Heart right ventricle (tissue), 16 donors: Measurements from ENCODE around the gene KRTAP22-1. TPM values are rescaled to one million over a fixed set of nuclear protein-coding genes. Genes with fewer than 3 reads are reported as not detected.

Experiments
- ATAC-seq, 8 donors: fragments of 200-7000 bp; cut with Tn5 transposase; one replicate each; pipeline ENCODE4 v1.9.1; 2020; ENCODE audit warnings: mild to moderate bottlenecking in 8 of 8, moderate library complexity in 8 of 8, moderate number of reproducible peaks in 1 of 8
- DNase-seq, 2 donors: peaks; one replicate each; pipeline ENCODE4 v3.0.0-alpha.2; 2020
- H3K27ac ChIP-seq, 10 donors: fragments of 200-600 bp; sonication (generic) in 2 of 10; one replicate each; pipeline versions ENCODE4 v1.5.0 to v1.8.0; 2020 to 2022; ENCODE audit warnings: mild to moderate bottlenecking in 3 of 10
- H3K27me3 ChIP-seq, 7 donors: fragments of 200-600 bp; one replicate each; pipeline ENCODE4 v1.8.0; 2021 to 2022; ENCODE audit warnings: mild to moderate bottlenecking in 2 of 7
- H3K36me3 ChIP-seq, 9 donors: fragments of 200-600 bp; sonication (generic) in 1 of 9; one replicate each; pipeline versions ENCODE4 v1.5.0 to v1.8.0; 2020 to 2022; ENCODE audit warnings: mild to moderate bottlenecking in 2 of 9
- H3K4me1 ChIP-seq, 9 donors: fragments of 200-600 bp; sonication (generic) in 1 of 9; one replicate each; pipeline versions ENCODE4 v1.5.0 to v1.8.0; 2020 to 2022; ENCODE audit warnings: mild to moderate bottlenecking in 4 of 9
- H3K4me3 ChIP-seq, 10 donors: fragments of 200-600 bp; sonication (generic) in 2 of 10; one replicate each; pipeline versions ENCODE4 v1.5.0 to v1.8.0; 2020 to 2022; ENCODE audit warnings: mild to moderate bottlenecking in 7 of 10, moderate library complexity in 2 of 10
- H3K9me3 ChIP-seq, 11 donors: fragments of 200-600 bp in 10 of 11; sonication (generic) in 2 of 11; one replicate each; pipeline versions ENCODE4 v1.5.0 to v1.8.0; 2013 to 2022; ENCODE audit warnings: mild to moderate bottlenecking in 2 of 11, control low read depth in 1 of 11, moderate library complexity in 1 of 11
- CTCF ChIP-seq, 9 donors: fragments of 200-600 bp; sonication (generic) in 2 of 9; IDR thresholded peaks; one replicate each; pipeline versions ENCODE4 v1.5.0 to v1.8.0; 2021 to 2022; ENCODE audit warnings: antibody characterized with exemption in 9 of 9, mild to moderate bottlenecking in 5 of 9, moderate library complexity in 1 of 9
- WGBS, 2 donors: extraction: QIAGEN DNeasy Blood & Tissue Kit; methylation state at CpG; one replicate each; pipeline ENCODE4 v1.1.7; 2013; ENCODE audit warnings: inconsistent platforms in 1 of 2; 5-methylcytosine and 5-hydroxymethylcytosine counted together
- intact Hi-C, 10 donors: fragments of 100-400 bp; cut with DNase I; formaldehyde crosslinking; loops; one replicate each; pipeline versions ENCODE4 v1.11.1 to v1.14.2; 2022
- long read RNA-seq, 3 donors: library from polyadenylated mRNA; unstranded; transcript quantifications; one replicate each; pipeline ENCODE4 v2.0.0, GENCODE V29; 2020 to 2021
- polyA plus RNA-seq, 2 donors: library from polyadenylated mRNA; stranded (reverse); fragments of 200-250 nt; gene quantifications; one replicate each; pipeline ENCODE4 v1.2.3, GENCODE V29; 2013
- total RNA-seq, 10 donors: library from RNA; stranded (reverse); fragmentation: NEBNext Ultra II Directional in 3 of 10; extraction: Animal tissue kit (Norgen Biotek cat#: 25700) in 3 of 10; gene quantifications; one replicate each; pipeline versions ENCODE4 v1.2.1 to v1.2.4, GENCODE V29; 2021 to 2023
- donor health status: Arrhythmogenic right ventricular cardiomyopathy.
- donor health status: ischemic (EF 13 %, LVEDD 7.1; RV severe dilation, severe dysfunction).
- donor health status: healthy with polysubstance abuse.
- donor health status: DM: no; HTN: yes; CAD: no.
- donor health status: DM: no; HTN: no; CAD: no.
- donor health status: ischemic (EF 25% LVEDD 6.9; RV normal size, moderate dysfunction).
- donor health status: ischemic (EF 25% LVEDD 5.7; RV mildly dilated, moderate dysfunction).
- donor health status: healthy.
- donor health status: DM: yes; HTN: yes; CAD: no.
- donor health status: Ischemic cardiomyopathy.
- donor health status: ischemic (EF 35%, LVEDD 5.7; RV mildly dilated, moderate dysfunction).
- donor health status: nonischemic (EF 11% LVEDD 7.7; RV severe dilation, severe dysfunction).
- donor health status: DM: yes; HTN: yes; CAD: no.
- donor health status: PGD.
- donor health status: ischemic (EF 29% LVEDD 5.4; RV normal size, mild dysfunction).
- donor health status: nonischemic (EF 23%, LVEDD 6.1; RV moderate dilation, normal function).

KRTAP22-1 gene
- total RNA-seq (not detected), polyA plus RNA-seq (not detected)
- long read RNA-seq, donor 1: 0 reads
- long read RNA-seq, donor 2: 0 reads
- long read RNA-seq, donor 3: 0 reads

- 44 to 95% methylated on average over 1 of the region's 1 CpG for WGBS, 2 donors
- peaks cover 0 to 6% (median 0%) of the 10 kb centered on the region in 11 donors for H3K9me3 ChIP-seq
- no peak within 1 kb of the TSS for H3K27ac ChIP-seq
- ATAC-seq (no peak), DNase-seq (no peak)
- H3K36me3 ChIP-seq: no peaks in the 10 kb centered on the region
- H3K4me3 ChIP-seq: no peak within 1 kb of the TSS
- intact Hi-C loops: no loop called here
- no peaks in the 10 kb centered on the region for H3K27me3 ChIP-seq
- no peak for TF ChIP-seq CTCF (IDR thresholded peaks at IDR 0.05)
- no peaks in the 10 kb centered on the region for H3K4me1 ChIP-seq
Observed at GRCh38 chr21:30600787-30601186, at the start of gene KRTAP22-1. Gene KRTAP22-1 (plus strand): TSS chr21:30601087.

- WGBS, 2 donors: 43 to 71% methylated on average over 1 of the region's 1 CpG
- no peaks in the 10 kb centered on the region for H3K27me3 ChIP-seq
- no peak overlapping the region for H3K27ac ChIP-seq
- no peak for TF ChIP-seq CTCF (IDR thresholded peaks at IDR 0.05)
- no peak for DNase-seq
- peak in 1 of 8 donors; percentile 71 for ATAC-seq
- H3K36me3 ChIP-seq: no peaks in the 10 kb centered on the region
- H3K4me1 ChIP-seq: no peaks in the 10 kb centered on the region
- intact Hi-C loops: no loop called here
- no peak overlapping the region for H3K4me3 ChIP-seq
- H3K9me3 ChIP-seq: peaks cover 0 to 21% (median 0%) of the 10 kb centered on the region in 11 donors
Observed at GRCh38 chr21:30552782-30553181, 48.1 kb upstream of the KRTAP22-1 start.

- intact Hi-C loops: no loop called here
- DNase-seq: no peak
- no peak for TF ChIP-seq CTCF (IDR thresholded peaks at IDR 0.05)
- 67 to 81% methylated on average over 2 of the region's 2 CpGs for WGBS, 2 donors
- H3K36me3 ChIP-seq: no peaks in the 10 kb centered on the region
- ATAC-seq: no peak
- H3K4me3 ChIP-seq: no peak overlapping the region
- peaks cover 0 to 21% (median 0%) of the 10 kb centered on the region in 11 donors for H3K9me3 ChIP-seq
- H3K27ac ChIP-seq: no peak overlapping the region
- H3K27me3 ChIP-seq: no peaks in the 10 kb centered on the region
- no peaks in the 10 kb centered on the region for H3K4me1 ChIP-seq
Observed at GRCh38 chr21:30555095-30555494, 45.8 kb upstream of the KRTAP22-1 start.

GRCh38 chr21:30561264-30561895 lies 39.5 kb upstream of the KRTAP22-1 start, which contains the start of gene KRTAP19-7:
Gene KRTAP19-7 (minus strand): TSS chr21:30561314. CDS start chr21:30561289, 25 bp downstream.
- no peaks in the 10 kb centered on the region for H3K4me1 ChIP-seq
- no peak within 1 kb of the TSS for H3K27ac ChIP-seq
- no peaks in the 10 kb centered on the region for H3K27me3 ChIP-seq
- DNase-seq (no peak), ATAC-seq (no peak)
- no peaks in the 10 kb centered on the region for H3K36me3 ChIP-seq
- intact Hi-C loops: loop anchor here in 1 of 10 donors (10.0 kb wide), 1 partner anchor 57 kb away; the partner anchor contains the start of gene KRTAP19-5
- peaks cover 0 to 2% (median 0%) of the 10 kb centered on the region in 11 donors for H3K9me3 ChIP-seq
- no peak within 1 kb of the TSS for H3K4me3 ChIP-seq
- 51 to 53% methylated on average over 2 of the region's 2 CpGs for WGBS, 2 donors
- no peak for TF ChIP-seq CTCF (IDR thresholded peaks at IDR 0.05)
